HepG2 (cell line): Measurements from ENCODE around the gene DCP2. TPM values are rescaled to one million over a fixed set of nuclear protein-coding genes. Genes with fewer than 3 reads are reported as not detected.

ENCODE experiments used
- KDM2A ChIP-seq: sonication (generic); formaldehyde crosslinking; IDR thresholded peaks from 2 replicates; pipeline ENCODE4 v1.4.0; 2020; ENCODE audit warnings: low read depth, missing genetic modification reagents, borderline replicate concordance
- MEF2D ChIP-seq: sonication (generic); formaldehyde crosslinking; IDR thresholded peaks from 2 replicates; pipeline ENCODE4 v1.5.1; 2020; ENCODE audit warnings: mild to moderate bottlenecking, missing genetic modification reagents
- SIN3B ChIP-seq: fragments of 150-350 bp; IDR thresholded peaks from 2 replicates; pipeline ENCODE4 v1.6.1; 2014; ENCODE audit warnings: low read length
- ZBTB2 ChIP-seq: sonication (generic); formaldehyde crosslinking; IDR thresholded peaks from 2 replicates; pipeline ENCODE4 v1.8.0; 2022; ENCODE audit warnings: low read depth, missing genetic modification reagents
- ZHX2 ChIP-seq, 2 experiments: sonication (generic) in 1 of 2; formaldehyde crosslinking in 1 of 2; IDR thresholded peaks; 2 replicates each; pipeline versions ENCODE4 v1.6.1 to v1.9.0; 2014 to 2022; ENCODE audit warnings: antibody characterized with exemption in 1 of 2, borderline replicate concordance in 1 of 2, inconsistent platforms in 1 of 2, low read depth in 1 of 2, missing genetic modification reagents in 1 of 2
- ZNF44 ChIP-seq: sonication (generic); formaldehyde crosslinking; IDR thresholded peaks from 2 replicates; pipeline ENCODE4 v1.5.1; 2020; ENCODE audit warnings: mild to moderate bottlenecking, missing genetic modification reagents
- ZNF687 ChIP-seq: sonication (generic); formaldehyde crosslinking; IDR thresholded peaks from 2 replicates; pipeline ENCODE4 v1.5.1; 2020; ENCODE audit warnings: mild to moderate bottlenecking, missing genetic modification reagents, moderate library complexity
- ZNF777 ChIP-seq: sonication (generic); formaldehyde crosslinking; IDR thresholded peaks from 2 replicates; pipeline ENCODE4 v1.4.0; 2020; ENCODE audit warnings: missing genetic modification reagents
- polyA plus RNA-seq, 8 experiments: library from polyadenylated mRNA; depleted of rRNA in 3 of 8; stranded (reverse) in 7 of 8; unstranded in 1 of 8; fragments of >200 nt; fragmentation: Illumina TruSeq in 4 of 8; extraction: Trizol in 4 of 8; gene quantifications; 2 replicates each; pipeline versions ENCODE4 v1.2.1 to v1.2.3, GENCODE V29; 2011 to 2016; ENCODE audit warnings: low read depth in 4 of 8, missing spikeins in 1 of 8, mixed read lengths in 1 of 8; ENCODE audit not compliant: insufficient read depth in 1 of 8
- total RNA-seq, 5 experiments: library from RNA; depleted of rRNA; stranded (reverse); fragments of >200 nt; fragmentation: Illumina TruSeq; extraction: Trizol; gene quantifications; 2 replicates each; pipeline ENCODE4 v1.2.3, GENCODE V29; 2016; ENCODE audit warnings: low read depth in 1 of 5
- TF ChIP-seq, protein P1 (sequence below): sonication (generic); formaldehyde crosslinking; IDR thresholded peaks from 2 replicates; pipeline ENCODE4 v1.8.0; 2022; ENCODE audit warnings: missing genetic modification reagents, mild to moderate bottlenecking, borderline replicate concordance

DCP2 gene
- total and polyA plus RNA-seq, 2 of the 13 experiments (the other 11 are each of a cell fraction or from before 2014, with no cell fraction given) = 16.2 to 63.4 TPM

- TF ChIP-seq ZHX2 (IDR thresholded peaks at IDR 0.05; ENCODE audit: low read depth) (peak; percentile 30; the same call in 1 of the 2 replicates), ZHX2 (CRISPR knock-in tag; IDR thresholded peaks at IDR 0.05; ENCODE audit: borderline replicate concordance) (no peak), ZBTB2 (CRISPR knock-in tag) (no peak), ZNF777 (CRISPR knock-in tag) (peak; percentile 89), SIN3B (0 out of 2 replicates have a peak, but pooled peaks have one; percentile 5), ZNF44 (CRISPR knock-in tag) (no peak), MEF2D (CRISPR knock-in tag) (no peak), KDM2A (CRISPR knock-in tag) (peak; percentile 84), ZNF687 (CRISPR knock-in tag) (peak; percentile 91)
- TF ChIP-seq, protein P1, sequence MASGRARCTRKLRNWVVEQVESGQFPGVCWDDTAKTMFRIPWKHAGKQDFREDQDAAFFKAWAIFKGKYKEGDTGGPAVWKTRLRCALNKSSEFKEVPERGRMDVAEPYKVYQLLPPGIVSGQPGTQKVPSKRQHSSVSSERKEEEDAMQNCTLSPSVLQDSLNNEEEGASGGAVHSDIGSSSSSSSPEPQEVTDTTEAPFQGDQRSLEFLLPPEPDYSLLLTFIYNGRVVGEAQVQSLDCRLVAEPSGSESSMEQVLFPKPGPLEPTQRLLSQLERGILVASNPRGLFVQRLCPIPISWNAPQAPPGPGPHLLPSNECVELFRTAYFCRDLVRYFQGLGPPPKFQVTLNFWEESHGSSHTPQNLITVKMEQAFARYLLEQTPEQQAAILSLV (CRISPR knock-in tag) = peak; percentile 81; the same call in 1 of the 2 replicates
These were observed at the start of gene DCP2 (continued) for GRCh38 chr5:112976432-112977309.
